NCI-H510A treated with DMSO at 0.1 percent for 48 hours (cell line): ENCODE results near the gene TMEM135.
A peak's percentile ranks its signal among the peaks of the same experiment; 100 is the strongest.
"Not testable (repeated sequence)": the region's sequence is repeated elsewhere in the genome, so short reads cannot be mapped to it uniquely, and the experiment has no call there.

ENCODE experiments used
- DNase-seq: peaks from one replicate; lab custom pipeline; 2025; lab: John Stamatoyannopoulos, UW

TMEM135 gene

DNA sequence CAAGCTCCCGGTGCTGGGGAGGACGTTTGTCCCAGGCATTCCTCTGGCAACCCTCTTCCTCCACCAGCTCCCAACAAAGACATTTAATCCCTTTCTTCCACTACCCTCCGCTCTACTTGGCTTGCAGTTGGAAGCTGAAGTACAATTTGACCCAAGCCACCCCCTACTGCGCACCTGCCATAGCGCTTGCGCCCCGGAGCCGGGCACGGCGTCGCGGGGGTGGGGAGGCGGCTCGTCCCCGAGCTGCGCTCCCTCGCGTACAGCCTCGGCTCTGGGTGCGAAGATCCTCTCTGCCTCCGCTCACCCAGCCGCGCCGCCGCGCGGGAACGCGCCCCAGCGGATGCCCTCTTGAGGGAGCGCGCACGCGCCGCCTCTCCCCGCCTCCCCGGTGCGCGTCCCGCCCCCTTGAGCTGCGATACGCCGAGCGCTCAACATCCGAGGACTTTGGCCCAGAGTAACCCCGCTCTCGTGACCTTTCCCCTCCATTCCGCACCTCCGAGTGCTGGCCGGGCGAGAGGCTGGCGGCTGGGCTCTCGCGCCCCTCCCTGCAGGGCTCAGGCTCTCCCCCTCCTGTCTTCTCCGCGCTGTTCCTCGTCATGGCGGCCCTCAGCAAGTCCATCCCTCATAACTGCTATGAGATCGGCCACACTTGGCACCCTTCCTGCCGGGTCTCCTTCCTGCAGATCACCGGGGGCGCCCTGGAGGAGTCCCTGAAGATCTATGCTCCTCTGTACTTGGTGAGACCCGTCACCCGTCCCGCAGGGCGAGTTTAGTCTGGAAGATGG, at the start of gene TMEM135:
TSS of gene TMEM135 (plus strand) at position 485 of the 785 bp plus-strand sequence. CDS start at position 597, 112 bp downstream.
- DNase-seq = peak; percentile 94

DNA sequence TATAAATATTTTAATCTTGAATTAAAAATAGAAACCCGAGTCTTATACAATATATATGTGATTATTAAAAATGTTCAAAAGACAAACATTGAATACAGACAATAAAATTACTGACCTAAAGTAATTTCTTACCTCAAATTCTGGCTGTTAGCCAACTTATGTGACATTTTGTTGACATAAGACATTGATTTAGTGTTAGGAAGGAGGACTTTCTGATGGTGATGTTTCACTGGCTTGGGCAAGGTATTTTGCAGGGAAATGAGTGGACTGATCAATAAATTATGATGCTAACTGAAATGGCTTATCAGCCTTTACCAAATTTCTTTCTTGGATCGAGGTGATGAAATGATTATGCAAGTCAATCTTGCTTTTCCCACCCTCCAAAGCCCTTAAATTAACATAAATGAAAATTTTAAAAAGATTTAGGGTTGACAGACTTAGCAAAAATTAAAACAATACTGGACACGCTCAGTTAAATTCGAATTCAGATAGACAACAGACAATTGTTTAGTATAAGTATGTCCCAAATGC, 49.3 kb upstream of the TMEM135 start:
- peak; percentile 11 for DNase-seq

- no peak for DNase-seq
Observed at GRCh38 chr11:86990031-86990430, 47.7 kb upstream of the TMEM135 start.

- no peak for DNase-seq
Observed at GRCh38 chr11:86990515-86990914, 47.2 kb upstream of the TMEM135 start.

GRCh38 chr11:86991341-86991740, 46.4 kb upstream of the TMEM135 start:
- no peak for DNase-seq

- not testable (repeated sequence) for DNase-seq
Observed at GRCh38 chr11:86992340-86992739, 45.4 kb upstream of the TMEM135 start.

DNA sequence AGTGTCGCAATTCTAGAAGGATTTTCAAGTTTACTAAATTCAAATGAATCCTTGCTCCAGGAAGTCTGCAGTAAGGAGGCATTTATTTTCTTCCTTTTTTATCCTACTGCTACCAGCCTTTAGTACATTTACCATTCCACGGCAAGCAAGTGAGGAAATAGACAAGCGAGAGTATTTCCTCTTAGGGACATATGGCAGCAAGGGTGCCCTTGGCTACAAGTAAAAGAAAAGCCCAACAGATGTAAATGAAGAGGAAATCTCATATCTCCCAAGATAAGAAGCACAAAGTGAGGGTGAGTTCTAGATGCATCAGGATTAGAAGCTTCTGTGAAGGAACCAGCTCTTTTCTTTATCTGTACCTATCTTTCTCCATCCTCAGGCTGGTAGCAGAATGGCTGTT, 44.7 kb upstream of the TMEM135 start:
- no peak for DNase-seq

DNA sequence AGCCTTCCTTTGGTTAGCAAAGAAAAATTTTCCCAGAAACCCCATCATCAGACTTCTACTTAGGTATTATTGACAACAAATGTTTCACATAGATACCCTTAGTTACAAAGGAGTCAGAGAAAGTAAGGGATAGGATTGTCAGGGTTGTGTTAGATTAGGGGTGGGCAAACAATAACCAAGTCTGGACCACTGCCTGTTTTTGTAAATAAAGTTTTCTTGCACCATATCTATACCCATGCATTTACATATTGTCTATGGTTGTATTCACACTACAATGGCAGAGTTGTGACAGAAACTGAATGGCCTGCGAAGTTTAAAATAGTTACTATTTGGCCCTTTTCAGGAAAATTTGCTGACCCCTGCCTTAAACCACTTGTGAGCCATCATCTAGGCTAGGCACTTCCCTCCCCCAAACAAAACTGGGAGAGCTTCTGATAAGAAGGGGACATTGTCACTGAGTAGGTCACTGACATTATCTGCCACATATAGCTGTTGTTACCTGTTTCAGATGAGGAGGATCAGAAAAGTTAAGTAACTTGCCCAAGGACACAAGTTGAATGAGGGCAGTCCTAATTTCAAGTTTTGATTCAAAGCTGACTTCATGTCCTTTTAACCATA, 40.7 kb upstream of the TMEM135 start:
- DNase-seq = no peak

GRCh38 chr11:86999388-86999787, 38.3 kb upstream of the TMEM135 start:
- DNase-seq = no peak

- no peak for DNase-seq
Observed at GRCh38 chr11:86999859-87000753, 37.6 kb upstream of the TMEM135 start.

GRCh38 chr11:87002918-87003317, 34.8 kb upstream of the TMEM135 start:
- no peak for DNase-seq

DNA sequence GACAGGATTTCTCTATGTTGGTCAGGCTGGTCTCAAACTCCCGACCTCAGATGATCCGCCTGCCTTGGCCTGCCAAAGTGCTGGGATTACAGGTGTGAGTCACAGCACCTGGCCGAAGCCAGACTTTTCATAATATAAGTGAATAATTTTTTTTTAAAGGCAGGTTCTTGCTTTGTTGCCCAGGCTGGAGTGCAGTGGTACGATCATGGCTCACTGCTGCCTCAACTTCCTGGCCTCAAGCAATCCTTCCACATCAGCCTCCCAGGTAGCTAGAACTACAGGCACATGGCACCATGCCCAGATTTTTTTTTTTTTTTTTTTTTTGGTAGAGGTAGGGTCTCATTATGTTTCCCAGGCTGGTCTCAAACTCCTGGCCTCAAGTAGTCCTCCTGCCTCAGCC, 33.5 kb upstream of the TMEM135 start:
- DNase-seq = not testable (repeated sequence)

GRCh38 chr11:87005569-87005921, 32.2 kb upstream of the TMEM135 start:
- DNase-seq = no peak

DNA sequence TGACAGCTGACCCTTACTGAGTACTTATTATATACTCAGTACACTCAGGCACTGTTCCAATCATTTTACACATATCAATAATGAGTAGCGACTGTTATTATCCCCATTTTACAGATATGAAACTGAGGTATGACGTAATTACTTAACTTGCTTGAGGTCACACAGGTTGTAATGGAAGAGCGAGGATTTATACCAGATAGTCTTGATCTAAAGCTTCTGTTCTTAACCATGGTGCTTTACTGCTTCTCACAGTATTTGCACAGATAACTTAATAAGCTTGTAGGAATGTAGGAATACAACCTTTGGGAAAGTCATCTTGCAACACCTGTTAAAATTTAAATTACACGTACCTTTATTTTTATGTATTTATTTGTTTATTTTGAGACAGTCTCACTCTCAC, 31.7 kb upstream of the TMEM135 start:
- DNase-seq = no peak

DNA sequence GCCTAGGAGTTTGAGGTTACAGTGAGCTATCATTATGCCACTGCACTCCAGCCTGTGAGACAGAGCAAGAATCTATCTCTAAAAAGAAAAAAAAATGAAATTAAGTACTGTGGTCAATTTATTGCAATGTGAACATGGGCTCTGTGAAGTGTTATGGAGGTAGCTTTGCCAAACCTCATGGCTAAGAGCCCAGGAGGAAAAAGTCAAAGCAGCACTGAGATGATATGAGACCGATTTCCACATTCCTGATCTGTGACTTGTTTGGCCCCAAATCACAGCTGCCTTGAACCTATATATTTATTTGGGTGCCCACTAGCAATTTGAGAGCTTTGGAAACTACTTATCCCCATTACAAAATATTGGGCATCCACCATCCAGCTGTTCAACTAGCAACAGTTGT, 29.8 kb upstream of the TMEM135 start:
- no peak for DNase-seq

GRCh38 chr11:87012089-87012488, 25.6 kb upstream of the TMEM135 start:
- DNase-seq = no peak

- DNase-seq = no peak
Observed at GRCh38 chr11:87012673-87013072, 25.1 kb upstream of the TMEM135 start.

GRCh38 chr11:87013912-87014825, 23.6 kb upstream of the TMEM135 start:
- DNase-seq = no peak

GRCh38 chr11:87015645-87016044, 22.1 kb upstream of the TMEM135 start:
- DNase-seq = no peak

GRCh38 chr11:87019613-87020271, 18.0 kb upstream of the TMEM135 start:
- DNase-seq = no peak

DNA sequence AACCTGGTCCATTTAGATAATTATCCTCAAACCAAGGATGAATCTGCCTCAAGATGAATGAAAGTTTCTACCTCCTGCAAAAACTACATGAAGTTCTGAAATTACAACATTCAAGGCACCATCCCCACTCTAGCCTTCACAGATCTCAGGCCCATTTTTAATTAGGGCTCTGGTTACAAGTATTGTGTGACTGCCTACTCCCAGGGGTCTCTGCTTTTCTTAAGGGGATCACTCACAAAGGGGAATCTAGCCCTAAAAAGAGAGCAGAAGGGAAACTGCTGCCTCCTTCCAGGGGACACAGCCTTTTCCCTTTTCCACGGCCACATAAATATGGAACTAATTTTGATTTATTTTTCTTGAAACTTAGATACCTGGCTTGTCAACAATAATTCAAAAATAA, 17.4 kb upstream of the TMEM135 start:
- no peak for DNase-seq
